NCI-H82 treated with DMSO at 0.1 percent for 48 hours (cell line): ENCODE measurements around the gene ZCCHC14.
"Not testable (repeated sequence)": the region's sequence is repeated elsewhere in the genome, so short reads cannot be mapped to it uniquely, and the experiment has no call there.

Experiments
- DNase-seq: peaks from one replicate; lab custom pipeline; 2025; ENCODE audit not compliant: unreplicated experiment; lab: John Stamatoyannopoulos, UW

Gene ZCCHC14

GRCh38 chr16:87412371-87412995 lies 80.3 kb downstream of the ZCCHC14 start:
- no peak for DNase-seq

GRCh38 chr16:87411375-87412271 lies 81.2 kb downstream of the ZCCHC14 start:
- DNase-seq, result no peak

GRCh38 chr16:87410968-87411367 lies 81.9 kb downstream of the ZCCHC14 start:
- DNase-seq, result no peak

- DNase-seq, result no peak
Measured at GRCh38 chr16:87410530-87410929, 82.3 kb downstream of the ZCCHC14 start.

- no peak for DNase-seq
Measured at GRCh38 chr16:87409781-87410180, 83.0 kb downstream of the ZCCHC14 start.

- DNase-seq, result no peak
Measured at GRCh38 chr16:87409153-87409552, 83.7 kb downstream of the ZCCHC14 start.

DNA sequence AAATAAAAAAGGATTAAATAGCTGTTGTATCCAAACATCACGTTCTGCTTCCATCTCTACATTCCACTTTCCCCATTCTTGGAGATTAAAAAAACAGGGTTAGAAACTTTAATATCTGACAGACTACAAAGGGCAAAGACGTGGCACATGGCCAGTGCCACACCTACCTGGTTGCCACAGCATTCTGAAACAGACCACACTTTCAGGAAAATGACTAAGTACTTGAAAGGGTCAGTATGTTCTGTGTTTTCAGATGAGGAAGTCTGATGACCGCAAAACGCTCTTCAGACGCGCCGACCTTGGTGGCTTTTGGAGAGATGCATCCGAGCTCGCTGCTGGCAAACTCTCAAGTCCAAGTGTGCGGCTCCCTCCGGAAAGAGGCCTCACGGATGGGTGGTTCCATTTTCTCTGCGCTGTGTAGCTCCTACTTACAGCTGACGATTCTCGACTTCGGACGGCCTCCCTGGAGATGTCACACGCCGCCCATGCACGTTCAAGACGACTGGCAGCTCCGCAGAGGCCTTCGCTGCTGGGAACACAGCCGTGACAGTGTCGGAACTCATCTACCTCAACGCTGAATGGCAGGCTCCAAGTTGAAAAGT lies 85.2 kb downstream of the ZCCHC14 start:
- DNase-seq, result no peak

- no peak for DNase-seq
Measured at GRCh38 chr16:87406495-87407088, 86.2 kb downstream of the ZCCHC14 start.

DNA sequence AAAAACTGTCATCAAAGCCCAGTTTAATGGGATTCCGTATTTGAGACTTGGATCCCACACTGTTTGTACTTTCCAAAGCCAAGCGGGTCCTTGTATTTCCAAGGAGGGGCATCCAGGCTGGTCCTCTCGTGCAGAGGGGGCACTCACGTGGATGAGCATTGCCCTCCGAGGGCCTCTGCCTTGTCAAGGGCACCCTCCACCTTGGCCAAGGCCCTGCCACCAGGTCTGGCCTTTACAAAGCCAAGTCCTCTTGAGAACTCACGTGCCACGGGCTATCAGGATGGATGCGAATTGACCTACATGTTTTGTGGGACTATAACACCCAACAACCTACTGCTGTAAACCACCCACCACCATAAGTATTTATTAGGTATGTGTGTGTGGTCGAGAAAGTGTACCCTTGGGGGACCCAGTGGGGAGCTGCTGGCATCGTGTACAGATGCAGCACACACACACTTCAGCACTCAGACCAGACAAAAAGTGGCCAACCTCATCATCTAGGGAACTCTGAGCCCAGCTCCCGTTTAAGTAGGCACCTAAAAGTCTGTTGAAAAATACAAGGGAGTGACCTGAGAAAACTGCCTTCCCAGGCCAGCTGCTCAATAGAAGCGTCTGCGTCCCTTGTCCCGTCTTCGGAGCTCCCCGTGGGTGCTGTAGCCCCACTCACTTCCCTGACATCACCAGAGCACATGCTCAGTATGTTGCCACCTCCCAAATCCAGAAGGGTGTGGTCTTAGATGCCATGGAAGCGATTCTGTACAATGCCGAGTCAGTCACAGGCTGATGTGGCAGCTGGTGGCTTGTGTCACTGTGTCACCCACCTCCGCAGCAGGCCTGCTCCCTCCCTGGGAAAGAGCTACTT lies 87.8 kb downstream of the ZCCHC14 start:
- no peak for DNase-seq

GRCh38 chr16:87395181-87395842 lies 97.5 kb downstream of the ZCCHC14 start:
- no peak for DNase-seq

- DNase-seq, result no peak
Measured at GRCh38 chr16:87393680-87394055, 99.2 kb downstream of the ZCCHC14 start.

GRCh38 chr16:87392821-87393679 lies 99.8 kb downstream of the ZCCHC14 start:
- DNase-seq, result no peak

DNA sequence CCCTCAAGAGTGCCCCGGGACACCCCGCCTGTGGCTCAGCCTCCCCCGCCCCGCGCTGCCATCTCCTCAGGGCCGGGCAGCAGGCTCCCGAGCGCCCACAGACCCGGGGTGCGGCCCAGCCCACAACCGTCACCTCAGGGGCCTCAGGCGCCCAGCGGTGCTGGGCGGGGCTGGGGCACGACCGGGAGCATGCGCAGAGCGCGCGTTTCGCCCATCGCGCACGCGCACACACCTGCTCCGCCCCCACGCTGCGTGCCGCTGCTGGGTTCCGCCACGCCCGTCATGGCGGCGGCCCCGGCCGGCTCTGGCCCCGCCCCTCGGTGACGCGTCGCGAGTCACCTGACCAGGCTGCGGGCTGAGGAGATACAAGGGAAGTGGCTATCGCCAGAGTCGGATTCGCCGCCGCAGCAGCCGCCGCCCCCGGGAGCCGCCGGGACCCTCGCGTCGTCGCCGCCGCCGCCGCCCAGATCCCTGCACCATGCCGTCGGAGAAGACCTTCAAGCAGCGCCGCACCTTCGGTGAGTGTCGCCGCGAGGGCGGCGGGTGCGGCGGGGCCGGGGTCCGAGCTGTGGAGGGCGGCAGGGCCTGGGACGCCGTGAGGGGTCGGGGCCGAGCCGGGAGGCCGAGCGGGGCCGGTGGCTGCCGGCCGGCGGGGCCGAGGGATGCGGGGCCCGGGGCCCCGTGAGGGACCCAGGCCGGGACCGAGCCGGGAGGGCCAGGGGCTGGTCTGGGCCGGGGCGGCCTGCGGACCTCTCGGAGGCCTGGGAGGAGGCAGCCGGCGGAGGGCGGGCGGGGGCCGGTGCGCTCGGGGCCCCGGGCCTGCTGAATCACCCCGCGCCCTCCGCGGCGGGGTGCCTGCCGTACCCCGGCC lies 100.6 kb downstream of the ZCCHC14 start, which contains the start of gene MAP1LC3B:
MAP1LC3B (plus strand) TSS at position 387 of the 871 bp plus-strand sequence; CDS start at position 479, 92 bp downstream.
- DNase-seq, result peak; percentile 74

DNA sequence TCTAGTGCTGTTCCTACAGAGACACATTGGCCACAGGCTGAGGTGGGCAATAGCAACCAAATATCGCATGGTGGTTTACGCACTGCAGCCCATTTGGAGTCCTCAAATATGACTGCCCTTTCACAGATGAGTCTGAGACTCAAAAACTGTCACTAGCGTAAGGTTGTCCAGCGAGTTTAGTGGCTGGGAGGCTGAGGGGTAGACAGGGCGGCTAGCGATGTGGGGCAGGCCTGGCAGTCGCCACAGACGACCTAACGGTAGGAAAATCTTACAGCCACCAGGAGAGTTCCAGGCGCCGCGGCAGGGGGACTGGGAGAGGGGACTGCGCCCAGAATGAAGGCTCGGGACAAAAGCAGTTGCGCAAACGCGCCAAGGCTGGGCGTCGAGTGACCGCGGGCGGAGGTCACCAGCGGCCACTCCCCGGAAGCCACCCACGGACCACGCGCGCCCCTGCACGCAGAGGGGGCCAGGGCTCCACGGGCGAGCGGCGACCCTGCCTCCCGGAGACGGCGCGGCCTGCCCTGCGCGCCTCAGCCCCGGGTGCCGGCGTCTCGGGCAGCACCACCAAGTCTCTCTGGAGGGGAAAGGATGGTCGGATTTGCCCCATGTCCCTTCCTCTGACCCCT lies 101.4 kb downstream of the ZCCHC14 start:
- no peak for DNase-seq

GRCh38 chr16:87390641-87391323 lies 102.0 kb downstream of the ZCCHC14 start:
- no peak for DNase-seq

- not testable (repeated sequence) for DNase-seq
Measured at GRCh38 chr16:87389914-87390313, 102.9 kb downstream of the ZCCHC14 start.

GRCh38 chr16:87389245-87389644 lies 103.6 kb downstream of the ZCCHC14 start:
- peak; percentile 59 for DNase-seq
